ENCODE measurements around the gene FAM170B. TPM values are rescaled to one million over a fixed set of nuclear protein-coding genes. Genes with fewer than 3 reads are reported as not detected.
A peak's percentile ranks its signal among the peaks of the same experiment; 100 is the strongest.

Gene FAM170B
- total and polyA plus RNA-seq, 9 of the 15 experiments (the other 6 are each of a cell fraction or from before 2014, with no cell fraction given): 0.11 to 0.21 TPM; not detected in 7

DNA sequence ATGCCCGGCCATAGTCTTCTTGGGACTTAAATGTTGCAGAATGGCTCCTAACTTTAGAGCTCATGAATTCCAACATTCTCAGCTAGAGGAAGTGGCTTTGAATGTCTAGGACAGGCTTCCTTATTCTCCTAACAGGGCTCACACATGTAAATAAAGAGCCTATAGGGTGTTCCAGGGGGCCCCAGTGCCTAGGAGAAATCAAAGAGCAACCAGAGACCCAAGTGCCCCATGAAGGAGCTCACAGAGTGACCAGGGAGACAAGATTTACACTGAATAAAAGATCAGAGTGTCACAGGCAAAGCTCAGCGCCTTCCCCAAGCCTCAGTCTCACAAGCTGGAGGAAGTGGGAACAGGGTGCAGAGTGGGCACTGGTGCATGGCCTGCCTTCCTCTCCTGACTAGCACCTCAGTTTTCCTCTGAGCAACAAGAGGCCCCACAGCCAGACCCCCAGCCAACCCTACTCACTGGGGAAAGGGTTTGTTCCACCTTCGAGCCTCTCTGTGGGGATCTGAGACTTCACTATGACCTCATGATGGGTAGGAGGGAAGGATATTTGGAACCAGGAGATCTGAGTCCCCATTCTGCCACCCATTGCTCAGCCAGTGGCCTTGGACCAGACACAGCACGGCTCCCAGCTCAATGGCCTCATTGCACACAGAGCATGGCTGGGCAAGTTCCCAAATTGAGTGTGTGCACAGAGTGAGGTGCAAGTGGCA, 38.4 kb upstream of the FAM170B start:
- Histone ChIP-seq H2AFZ (ENCODE audit: low read depth, low read length) (0 out of 2 replicates have a peak overlapping the region, but pooled peaks have one; percentile 32), H3K27ac (ENCODE audit: extremely low read depth, low read depth, low read length) (peak overlapping the region; percentile 54), H3K9ac (ENCODE audit: insufficient read depth in 1 of 2, low read depth in 2 of 2, low read length in 2 of 2) (peak overlapping the region; percentile 17 to 70), H3K79me2 (ENCODE audit: control insufficient read depth, insufficient read depth, low read length) (peaks cover 72% of the 10 kb centered on the region), H3K9me1 (ENCODE audit: control insufficient read depth, insufficient read depth, low read length) (peaks cover 14% of the 10 kb centered on the region), H4K20me1 (replicated peaks; ENCODE audit: control insufficient read depth, insufficient read depth, low read length) (no peaks in the 10 kb centered on the region), H3K4me1 (replicated peaks in 1 of 2; ENCODE audit: control insufficient read depth in 2 of 2, insufficient read depth in 2 of 2, low read length in 2 of 2) (peaks cover 82 to 96% of the 10 kb centered on the region in 2 experiments), H3K27me3 (ENCODE audit: control insufficient read depth in 2 of 2, insufficient read depth in 2 of 2, low read length in 2 of 2) (no peaks in the 10 kb centered on the region), H3K4me3 (no peak overlapping the region), H3K4me2 (ENCODE audit: insufficient read depth, low read length) (peak overlapping the region; percentile 68), H3K9me3 (replicated peaks; ENCODE audit: control insufficient read depth, insufficient read depth, low read depth, low read length) (no peaks in the 10 kb centered on the region), H3K36me3 (ENCODE audit: control insufficient read depth, insufficient read depth, low read length) (peaks cover 29% of the 10 kb centered on the region; the same call in 2 of the 3 replicates)
- POLR2A ChIA-PET: interaction anchor here (0.6 to 4.1 kb wide), 6 partner anchors 8 to 194 kb away, joined by 4 to 30 read pairs (median 10); no protein-coding TSS in a partner anchor
- in situ Hi-C loops (cut with MboI): no loop called here
- intact Hi-C loops (cut with micrococcal nuclease): loop anchor here (5.0 kb wide), 1 partner anchor 105 kb away; no protein-coding TSS in a partner anchor
- CTCF ChIA-PET (ENCODE audit: low intra/inter-chr PET ratio): no interaction called here
- DNase-seq (ENCODE audit: extremely low read depth in 1 of 4, low spot score in 3 of 4): no peak
- no TSS peak for BruUV-seq (replicated peaks)
- TF ChIP-seq ZFPM2 (CRISPR knock-in tag; IDR thresholded peaks at IDR 0.05): peak; percentile 67; the same call in 1 of the 2 replicates
- peak; percentile 23; the same call in 1 of the 2 replicates for TF ChIP-seq SPI1 (IDR thresholded peaks at IDR 0.05; ENCODE audit: borderline replicate concordance, low read depth, low read length)
- no peak for TF ChIP-seq ZFP91 (CRISPR knock-in tag; IDR thresholded peaks at IDR 0.05)
- 0 out of 2 replicates have a peak, but pooled peaks have one; percentile 22 for TF ChIP-seq ZNF830 (CRISPR knock-in tag; IDR thresholded peaks at IDR 0.05)
- no peak for TF ChIP-seq SMARCE1 (IDR thresholded peaks at IDR 0.05)
- no peak for FAIRE-seq
- 96% methylated on average over 4 of the region's 4 CpGs for WGBS (ENCODE audit: insufficient coverage, low coverage, missing lambda C conversion rate)
- ATAC-seq: no peak

All from K562 (cell line).